G401.6 (cell line): Measurements from ENCODE around the gene MMD2.

ENCODE experiments used
- FAIRE-seq: peaks from 2 replicates; lab custom pipeline; 2012; peaks lifted over from hg19 to GRCh38; lab: Jason Lieb, UNC

The MMD2 gene

GRCh38 chr7:4868493-4868892 is 90.5 kb downstream of the MMD2 start:
- FAIRE-seq, result no peak

- FAIRE-seq, result no peak
These were observed 92.2 kb downstream of the MMD2 start for GRCh38 chr7:4866528-4867496.

DNA sequence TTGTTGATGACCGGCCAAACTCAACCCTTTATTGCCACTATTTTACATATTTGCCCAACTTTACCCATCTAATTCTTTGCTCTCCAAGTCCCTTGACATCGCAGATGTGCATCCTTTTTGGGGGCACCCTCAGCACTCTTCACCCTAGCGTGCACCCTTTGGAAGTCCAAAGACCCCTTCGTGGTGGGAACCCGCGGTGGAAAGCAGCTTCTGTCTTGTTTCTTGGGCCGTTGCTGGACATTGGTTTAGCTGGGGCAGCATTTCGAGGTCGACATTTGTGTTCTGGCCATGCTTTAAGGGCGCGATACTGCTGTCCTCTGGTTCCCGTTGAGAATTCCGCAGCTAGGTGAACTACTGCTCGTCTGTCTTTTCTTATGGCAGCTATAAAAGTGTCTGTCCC is 96.8 kb downstream of the MMD2 start:
- no peak for FAIRE-seq

- no peak for FAIRE-seq
These were observed 97.3 kb downstream of the MMD2 start, which contains the start of gene PAPOLB for GRCh38 chr7:4861673-4862072. PAPOLB (minus strand) TSS chr7:4862030; CDS start chr7:4861810, 220 bp downstream.

DNA sequence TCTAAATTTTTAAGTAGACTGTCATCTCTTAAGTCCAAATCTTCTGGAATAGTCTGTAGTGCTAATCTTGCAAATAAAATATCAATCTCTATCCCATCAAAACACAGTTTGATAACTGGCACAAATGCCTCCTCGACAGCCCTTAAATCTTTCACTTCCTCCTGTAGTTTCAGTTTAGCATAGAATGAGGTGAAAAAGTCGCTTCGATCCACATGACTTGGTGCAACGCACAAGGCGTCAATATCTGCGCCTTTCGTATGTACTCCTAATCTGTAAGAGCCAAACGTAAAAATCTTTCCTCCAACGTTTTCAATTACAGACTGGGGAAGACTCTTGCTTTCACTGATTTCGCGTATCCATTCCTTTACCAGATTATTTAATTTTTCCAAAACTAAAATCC is 97.8 kb downstream of the MMD2 start:
- FAIRE-seq, result no peak

DNA sequence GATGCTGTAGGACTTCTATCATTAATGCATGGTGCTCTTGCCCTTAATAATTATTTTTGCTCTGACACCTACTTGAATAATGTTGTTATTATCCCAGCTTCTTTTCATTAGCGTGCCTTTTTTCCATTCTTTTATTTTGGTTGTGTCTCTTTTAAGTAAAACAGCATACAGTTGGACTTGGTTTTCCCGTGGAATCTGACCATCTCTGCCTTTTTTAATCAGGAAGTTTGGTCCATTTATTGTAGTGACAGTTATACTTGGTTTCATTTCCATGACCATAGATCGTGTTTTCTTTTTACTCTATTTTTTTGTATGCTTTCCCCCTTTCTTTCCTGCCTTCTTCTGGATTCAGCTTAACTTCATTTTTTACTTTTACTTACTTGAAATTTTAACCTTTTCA is 101.8 kb downstream of the MMD2 start:
- no peak for FAIRE-seq

GRCh38 chr7:4856336-4857057 is 102.5 kb downstream of the MMD2 start:
- no peak for FAIRE-seq
